Stimulated activated CD8-positive, alpha-beta memory T cell treated with anti-CD3 and anti-CD28 coated beads, Interleukin-4, amount 100 ng/mL, for 1 hour (primary cell): ENCODE results near the gene TNS1.

ENCODE experiments used
- DNase-seq, 2 donors: peaks; one replicate each; pipeline ENCODE4 v3.0.0-alpha.2; 2020; ENCODE audit warnings: low read depth in 2 of 2, low spot score in 1 of 2

Gene TNS1

GRCh38 chr2:217999595-217999959 lies 3.2 kb downstream of the TNS1 start:
- no peak for DNase-seq

DNA sequence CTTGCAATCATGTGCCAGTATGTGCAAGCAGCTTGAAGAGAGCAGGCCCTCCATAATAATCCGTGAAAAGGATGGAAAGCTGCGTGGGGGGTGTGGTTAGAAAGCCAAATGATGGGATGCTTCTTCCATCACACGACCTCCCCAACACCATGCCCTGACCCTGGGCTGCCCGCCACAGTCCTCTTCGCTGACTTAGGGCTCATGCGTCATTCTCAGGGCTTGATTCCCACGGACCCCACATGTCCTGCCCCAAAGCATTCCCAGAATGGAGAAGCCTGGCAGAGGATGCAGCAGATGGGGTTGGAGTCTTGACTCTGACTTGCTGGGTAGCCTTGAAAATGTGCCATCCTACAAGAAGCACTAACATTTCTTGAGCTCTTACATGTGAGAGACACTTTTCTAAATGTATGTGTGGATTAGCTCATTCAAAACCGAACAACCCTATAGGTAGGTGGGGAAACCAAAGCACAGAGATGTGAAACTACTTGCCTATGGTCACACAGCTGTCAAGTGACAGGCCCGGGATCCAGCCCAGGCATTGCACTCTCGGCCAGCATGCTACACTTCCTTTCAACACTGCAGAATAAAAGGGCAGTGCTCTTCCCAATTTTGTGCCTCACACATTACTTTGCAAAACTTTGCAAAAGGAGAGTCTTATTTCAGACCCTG lies 3.7 kb downstream of the TNS1 start:
- DNase-seq: no peak

- no peak for DNase-seq
These were observed 5.3 kb downstream of the TNS1 start for GRCh38 chr2:217997510-217997909.

GRCh38 chr2:217996361-217996760 lies 6.4 kb downstream of the TNS1 start:
- no peak for DNase-seq

GRCh38 chr2:217995731-217996231 lies 7.0 kb downstream of the TNS1 start:
- DNase-seq: no peak

DNA sequence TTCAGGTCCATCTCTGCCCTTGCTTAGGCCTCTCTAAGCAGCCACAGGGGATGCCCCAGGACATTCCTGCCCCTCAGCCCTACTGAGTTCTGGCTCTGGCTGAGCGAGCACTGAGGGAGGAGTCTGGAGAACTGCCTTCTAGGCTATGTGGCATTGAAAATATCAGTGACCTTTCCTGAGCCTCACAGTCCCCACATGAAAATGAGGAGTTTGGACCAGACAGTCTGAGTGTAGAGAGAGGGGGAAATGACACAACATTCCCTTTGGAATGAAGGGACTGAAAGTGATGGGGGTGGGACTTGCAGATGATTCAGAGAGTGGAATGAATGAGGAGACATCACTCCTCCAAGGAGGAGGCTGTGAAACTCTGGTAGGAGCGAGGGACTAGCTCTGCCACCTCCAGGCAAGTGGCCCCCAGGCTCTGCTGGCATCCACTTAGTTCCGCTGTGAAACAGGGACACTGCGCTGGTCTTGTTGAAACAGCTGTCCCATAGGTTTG lies 8.0 kb downstream of the TNS1 start:
- DNase-seq: no peak

GRCh38 chr2:217993817-217994463 lies 8.9 kb downstream of the TNS1 start:
- DNase-seq: no peak

DNA sequence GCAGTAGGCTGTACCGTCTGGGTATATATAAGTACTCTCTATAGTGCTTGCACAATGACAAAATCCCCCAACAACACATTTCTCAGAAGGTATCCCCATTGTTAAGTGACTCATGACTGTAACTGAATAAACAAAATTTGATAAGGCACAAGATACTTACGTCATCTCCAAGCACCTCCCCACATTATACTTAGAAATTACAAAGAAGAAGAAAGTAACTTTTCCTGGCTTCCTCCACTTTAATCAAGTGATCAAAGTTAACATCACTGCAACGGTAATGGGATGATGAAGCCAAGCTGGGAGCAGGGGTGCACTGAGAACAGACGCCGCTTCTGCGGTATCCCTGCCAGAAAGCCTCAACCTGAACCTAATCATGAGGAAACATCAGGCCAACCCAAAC lies 9.7 kb downstream of the TNS1 start:
- no peak for DNase-seq

DNA sequence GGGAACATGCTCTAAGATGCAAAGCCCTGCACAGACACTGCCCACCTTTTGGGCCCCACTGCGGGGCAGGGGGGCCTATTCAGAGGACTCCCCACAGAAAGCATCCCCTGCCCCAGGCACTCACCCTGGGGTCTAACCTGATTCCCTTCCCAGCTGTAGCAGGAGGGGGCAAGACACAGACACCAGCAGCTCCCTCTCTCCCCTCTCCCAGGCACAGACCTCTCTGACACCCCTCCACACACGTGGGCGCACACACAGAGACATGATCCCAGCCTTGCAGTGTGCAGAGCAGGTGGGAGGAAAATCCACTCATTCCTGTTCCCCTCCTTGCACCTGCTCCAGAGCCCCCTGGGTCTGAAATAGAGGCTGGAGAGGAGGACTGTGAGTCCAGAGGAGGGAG lies 10.7 kb downstream of the TNS1 start:
- DNase-seq: no peak

- no peak for DNase-seq
These were observed 11.9 kb downstream of the TNS1 start for GRCh38 chr2:217990791-217991465.

DNA sequence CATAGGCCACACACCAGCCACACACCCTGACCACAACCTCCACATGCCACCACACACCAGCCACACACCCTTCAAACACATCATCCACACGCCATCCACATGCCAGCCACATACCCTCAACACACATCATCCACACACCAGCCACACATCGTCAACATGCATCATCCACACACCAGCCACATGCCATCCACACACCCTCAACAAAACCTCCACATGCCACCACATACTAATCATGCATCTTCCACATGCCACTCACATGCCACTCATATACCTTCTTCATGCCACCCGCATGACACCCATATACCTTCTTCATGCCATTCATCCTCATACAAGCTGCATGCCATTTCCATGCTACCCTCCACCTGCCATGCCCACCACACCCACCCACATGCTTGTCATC lies 12.4 kb downstream of the TNS1 start:
- DNase-seq: no peak

GRCh38 chr2:217989221-217989948 lies 13.4 kb downstream of the TNS1 start:
- DNase-seq: no peak

DNA sequence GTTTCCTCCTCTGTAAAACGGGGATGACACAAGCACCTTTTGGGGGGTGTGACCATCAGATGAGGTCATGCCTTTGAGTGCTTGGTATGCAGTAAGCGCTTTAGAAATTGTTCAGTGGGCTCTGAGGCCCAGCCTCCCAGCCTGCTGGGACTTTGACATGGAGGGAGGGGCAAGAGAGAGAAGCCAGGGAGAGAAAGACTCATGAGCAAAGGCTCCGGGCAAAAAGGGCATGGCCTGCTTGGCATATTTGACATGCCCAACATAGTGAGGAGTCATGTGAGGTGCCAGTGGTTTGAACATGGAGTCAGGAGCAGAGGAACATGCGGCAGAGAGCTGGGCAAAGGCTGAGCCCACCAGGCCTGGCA lies 14.0 kb downstream of the TNS1 start:
- no peak for DNase-seq

- DNase-seq: peak; percentile 17 to 25
These were observed 14.6 kb downstream of the TNS1 start for GRCh38 chr2:217988014-217988839.

DNA sequence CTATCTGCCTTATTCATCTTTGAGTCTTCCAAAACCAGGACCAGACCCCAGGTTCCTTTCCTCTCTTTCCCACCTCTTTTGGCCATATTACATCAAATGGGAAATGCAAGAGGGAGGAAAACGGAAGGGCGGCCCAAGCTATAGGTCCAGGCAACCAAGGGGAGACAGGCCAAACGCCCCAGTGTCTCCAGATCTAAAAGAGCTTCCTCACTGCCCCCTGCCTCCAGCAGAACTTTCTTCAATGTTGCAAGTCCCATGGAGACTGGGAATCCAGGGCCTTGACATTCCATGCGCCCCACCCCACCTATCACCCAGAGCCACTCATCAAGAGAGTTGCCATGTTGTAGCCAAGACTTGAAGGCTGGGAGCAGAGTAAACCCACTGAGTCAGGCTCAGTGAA lies 15.4 kb downstream of the TNS1 start:
- no peak for DNase-seq

- DNase-seq: no peak
These were observed 16.4 kb downstream of the TNS1 start for GRCh38 chr2:217986256-217986961.

GRCh38 chr2:217983276-217984233 lies 19.2 kb downstream of the TNS1 start:
- no peak for DNase-seq

GRCh38 chr2:217981971-217982370 lies 20.8 kb downstream of the TNS1 start:
- DNase-seq: no peak
